Measurements from ENCODE around the gene NR3C1.

Gene NR3C1

DNA sequence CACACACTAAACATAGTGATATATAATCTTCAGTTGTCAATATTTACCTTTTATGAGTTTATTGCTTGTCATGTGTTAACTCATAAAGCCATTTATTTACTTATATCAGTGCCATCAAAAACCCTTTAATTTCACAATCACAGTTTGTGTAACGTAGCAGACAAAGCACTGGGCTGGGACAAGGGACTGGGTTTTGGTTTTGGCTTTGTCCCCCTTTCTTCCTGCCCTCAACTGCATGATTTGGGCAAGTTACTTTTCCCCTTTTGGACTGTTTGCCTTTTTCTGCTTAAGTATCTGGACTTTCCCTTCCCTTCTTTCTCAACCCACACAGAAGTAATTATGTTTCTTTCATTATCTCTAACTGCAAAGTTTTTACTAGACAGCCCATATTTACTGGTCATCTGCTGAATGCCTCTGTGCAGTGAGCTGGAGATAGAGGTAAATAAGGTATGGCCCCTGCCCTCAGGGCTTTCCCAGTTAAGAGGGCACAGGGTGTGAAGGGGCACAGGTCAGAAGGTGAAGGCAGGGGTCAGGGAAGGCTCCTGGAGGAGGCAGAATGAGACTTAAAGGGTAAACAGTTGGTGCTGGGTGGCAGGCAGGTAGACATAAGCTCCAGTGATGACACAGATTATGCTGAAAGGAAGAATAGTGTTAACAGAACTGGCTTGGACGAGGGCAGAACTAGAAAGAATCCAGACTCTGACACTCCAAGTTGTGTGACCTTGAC, 14.8 kb upstream of the NR3C1 start:
- DNase-seq: no peak

DNA sequence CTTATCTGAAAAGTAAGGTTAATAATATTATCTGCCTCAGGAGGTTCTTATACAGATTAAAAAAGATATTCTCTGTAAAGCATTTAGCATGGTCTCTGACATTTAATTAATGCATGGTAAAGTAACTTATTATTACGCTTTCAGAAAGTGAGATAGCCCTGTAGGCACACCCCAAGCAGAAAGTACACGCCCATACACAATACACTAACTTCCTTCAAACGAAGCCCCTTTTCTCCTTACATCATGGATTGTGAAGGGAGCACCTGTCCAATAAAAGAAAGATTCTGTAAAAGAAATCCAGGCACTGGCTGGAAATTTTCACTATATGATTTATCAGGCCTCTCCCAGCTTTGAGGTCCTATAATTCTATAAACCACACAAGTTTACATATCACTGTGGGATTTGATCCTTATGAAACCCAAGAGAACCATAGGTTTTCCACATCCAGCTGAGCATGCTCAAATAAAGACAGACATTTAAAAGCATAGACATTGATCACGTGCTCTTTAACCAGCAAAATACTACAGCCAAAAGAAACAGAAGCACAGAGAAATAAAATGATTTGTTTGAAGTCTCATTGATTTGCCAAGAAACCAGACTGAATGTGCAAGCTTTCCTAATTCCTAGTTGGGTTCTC, 14.1 kb upstream of the NR3C1 start:
- DNase-seq: no peak

DNA sequence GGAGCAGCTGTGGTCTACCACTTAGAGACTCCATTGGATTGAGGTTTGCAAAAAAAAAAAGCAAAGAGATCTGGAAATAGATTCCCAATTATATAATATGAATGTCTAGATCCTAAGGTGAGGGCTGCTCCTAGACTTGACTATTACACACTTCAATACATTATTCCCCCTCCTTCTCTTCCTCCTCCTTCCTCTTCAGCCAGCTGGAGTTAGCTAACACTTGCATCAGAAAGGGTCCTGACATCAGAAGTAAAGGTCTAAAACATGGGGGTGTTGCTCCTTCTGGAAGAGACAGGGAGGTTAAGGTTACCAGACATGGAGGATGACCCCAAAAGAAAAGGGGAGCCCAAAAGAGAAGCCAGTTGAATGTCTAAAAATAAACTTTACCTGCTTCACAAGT, 12.9 kb upstream of the NR3C1 start:
- DNase-seq: no peak

DNA sequence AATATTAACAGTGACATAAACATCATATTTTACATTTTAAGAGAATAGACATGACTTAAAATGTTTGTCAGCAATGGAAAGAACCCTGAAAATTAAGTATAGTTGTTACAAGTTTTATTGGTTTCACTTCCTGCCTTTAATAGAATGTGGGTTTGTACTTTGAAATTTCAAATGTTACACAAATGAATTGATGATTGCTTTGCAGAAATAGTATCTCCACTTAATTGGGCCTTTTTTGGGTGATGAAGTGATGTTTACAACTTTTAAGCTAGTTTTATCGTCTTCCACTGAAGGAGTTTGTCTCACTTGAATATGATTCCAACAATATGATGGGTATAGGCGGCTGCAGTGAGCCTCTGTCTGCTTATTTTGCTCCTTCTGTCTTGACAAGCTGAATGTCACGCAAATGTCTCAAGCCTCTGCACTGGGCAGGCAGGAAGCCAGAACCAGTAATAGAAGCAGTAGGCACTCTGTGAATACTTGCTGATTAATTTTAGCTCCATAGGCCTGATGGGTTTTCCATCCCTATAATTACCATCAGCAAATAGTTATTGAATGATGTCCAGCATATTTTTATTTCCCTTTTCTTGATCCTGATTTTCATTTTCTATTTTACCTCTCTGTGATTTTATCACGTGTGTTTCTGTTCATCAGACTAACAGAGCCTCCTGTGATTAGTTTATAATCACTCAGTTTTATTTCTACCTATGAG, 10.6 kb upstream of the NR3C1 start:
- DNase-seq: no peak

DNA sequence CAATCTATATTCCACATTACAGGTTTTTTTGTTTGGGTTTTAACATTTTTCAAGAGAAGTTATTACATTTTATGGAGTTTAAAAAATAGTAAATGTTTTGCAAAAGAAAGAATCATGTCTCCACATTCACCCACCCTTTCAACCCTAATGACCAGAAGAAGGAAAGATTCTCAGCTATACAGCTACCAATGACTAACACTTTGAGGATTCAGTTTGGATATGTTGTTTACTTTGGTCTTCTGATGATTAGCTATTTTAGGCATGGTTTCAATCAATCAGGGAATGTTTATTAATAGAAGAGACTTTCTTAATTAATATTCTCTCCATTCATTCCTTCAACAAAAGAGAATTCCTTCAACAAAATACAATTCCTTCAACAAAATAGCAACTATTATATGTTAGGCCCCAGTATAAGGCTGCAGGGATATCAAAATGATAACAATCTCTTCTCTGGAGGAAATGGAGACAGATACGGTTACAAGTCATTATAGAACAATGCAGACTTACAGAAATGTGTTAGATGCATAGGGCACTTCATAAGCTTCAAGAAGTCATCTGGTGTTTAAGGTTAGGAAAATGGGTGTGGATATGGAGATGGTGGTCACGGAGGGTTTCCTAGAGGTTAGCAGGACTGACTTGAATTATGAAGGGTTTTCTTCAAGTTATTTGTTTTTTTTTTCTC, 9.3 kb upstream of the NR3C1 start:
- DNase-seq: no peak

DNA sequence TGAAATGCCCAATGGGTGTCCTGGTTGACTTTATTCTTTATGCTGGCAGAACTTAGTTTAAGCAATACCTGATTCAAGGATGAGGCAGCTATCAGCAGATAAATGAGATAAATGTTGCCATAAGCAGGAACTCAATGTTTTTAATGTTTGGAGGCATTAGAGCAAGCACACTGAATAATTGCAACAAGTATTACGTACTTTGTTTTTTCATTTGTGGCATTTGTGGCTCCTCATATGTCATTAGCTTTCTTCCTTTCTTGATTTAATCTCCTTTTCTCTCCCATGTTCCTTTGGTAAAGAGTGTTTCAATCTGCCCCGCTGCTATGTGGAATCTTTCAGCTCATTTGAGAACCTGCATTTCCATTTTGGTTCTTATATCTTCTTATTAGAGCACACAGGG, 6.4 kb upstream of the NR3C1 start:
- DNase-seq: no peak

DNA sequence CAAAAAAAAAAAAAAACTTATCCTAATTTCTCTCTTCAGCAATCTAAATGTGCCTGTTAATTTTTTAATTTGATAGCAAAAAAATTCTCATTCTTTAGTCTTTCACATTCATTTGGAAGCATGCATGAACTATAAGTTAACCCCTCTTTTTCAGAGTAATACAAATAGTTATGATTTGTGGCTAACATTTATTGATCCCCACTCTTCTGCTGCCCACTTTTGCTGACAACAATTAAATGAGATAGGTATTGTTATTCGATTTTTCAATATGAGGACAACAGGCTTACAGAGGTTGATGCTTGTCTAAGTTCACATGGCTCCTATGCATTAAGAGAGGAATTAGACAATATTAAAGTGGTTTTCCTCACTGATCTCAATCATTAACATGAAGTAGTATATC, 2.9 kb upstream of the NR3C1 start:
- no peak for DNase-seq

DNA sequence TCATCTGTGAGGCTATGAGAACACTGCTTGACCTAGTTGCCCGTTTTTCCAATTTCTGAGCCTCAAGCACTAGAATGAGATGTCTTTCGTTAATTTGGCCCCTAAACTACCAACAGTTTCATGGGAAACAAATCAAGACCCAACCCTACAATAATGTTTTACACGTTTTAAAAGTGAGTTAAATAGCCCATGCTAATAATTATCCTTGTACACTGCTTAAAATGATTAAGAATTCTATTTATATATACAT, 2.3 kb upstream of the NR3C1 start:
- DNase-seq: no peak

DNA sequence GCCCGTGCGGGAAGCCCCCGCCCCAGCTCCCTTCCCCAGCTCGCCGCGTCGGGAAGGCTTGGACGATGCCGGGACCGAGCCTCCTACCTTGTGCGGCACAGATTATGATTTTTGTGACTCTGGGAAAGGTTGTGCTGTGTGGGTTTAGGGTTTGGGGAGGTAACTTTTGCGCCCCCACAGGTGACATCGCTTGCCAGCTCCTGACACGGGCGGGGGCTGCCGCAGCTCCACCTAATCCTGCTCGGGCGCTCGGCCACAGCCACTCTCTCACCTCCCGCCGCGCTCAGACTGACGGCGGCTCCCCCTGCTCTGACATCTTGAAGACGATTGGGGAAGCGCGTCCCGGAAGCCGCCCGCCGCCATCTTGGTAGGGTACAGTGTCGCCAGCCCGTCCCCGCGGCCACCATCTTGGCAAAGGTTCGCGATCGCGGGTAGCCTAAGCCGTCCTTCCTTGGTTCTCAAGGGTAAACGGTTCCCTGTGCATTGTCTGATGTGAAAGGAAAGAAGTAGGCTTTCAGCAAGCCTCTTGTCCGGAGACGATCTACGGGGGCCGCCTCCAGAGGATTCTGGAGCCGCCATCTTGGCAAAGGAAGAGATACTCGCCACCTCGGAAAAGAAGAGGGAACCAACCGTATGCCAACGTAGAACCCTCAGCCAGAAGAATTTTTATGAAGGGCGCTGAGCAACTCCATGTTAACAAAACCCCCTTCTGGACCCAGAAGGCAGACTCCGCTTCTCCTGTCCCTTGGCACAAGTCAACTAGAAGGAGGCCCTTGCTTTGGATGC, 1.8 kb upstream of the NR3C1 start:
- peak; percentile 96 for DNase-seq

DNA sequence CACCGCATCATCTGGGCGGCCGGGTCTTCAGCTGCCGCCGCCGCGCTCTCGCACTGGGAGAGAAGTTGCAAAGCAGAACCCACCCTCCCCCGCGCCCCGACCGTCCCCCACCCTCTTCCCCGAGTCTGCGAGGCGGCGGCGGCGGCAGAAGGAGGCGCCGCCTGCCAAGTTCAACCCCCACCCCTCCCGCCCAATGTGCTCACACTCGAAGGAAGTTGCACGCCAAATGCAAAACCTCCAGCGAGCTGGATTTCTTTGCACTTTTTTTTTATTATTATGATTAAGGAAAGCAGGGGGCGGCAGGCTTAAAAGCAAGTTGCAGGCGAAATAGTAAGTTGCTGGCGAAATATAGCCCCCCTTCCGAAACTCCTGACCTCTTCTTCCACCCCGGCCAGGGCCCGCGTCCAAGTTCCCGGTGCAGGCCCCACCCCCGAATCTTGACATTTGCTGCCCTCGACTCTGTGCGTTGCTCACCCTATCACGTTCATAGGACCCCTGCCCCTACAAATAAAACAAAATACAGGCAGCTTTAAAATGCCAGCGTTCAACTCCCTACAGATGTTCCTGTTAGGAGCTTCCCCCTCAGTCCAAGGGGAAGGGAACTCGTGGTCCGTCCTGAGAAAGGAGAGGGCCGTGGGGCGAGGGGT, 1.1 kb upstream of the NR3C1 start:
- peak; percentile 85 for DNase-seq

DNA sequence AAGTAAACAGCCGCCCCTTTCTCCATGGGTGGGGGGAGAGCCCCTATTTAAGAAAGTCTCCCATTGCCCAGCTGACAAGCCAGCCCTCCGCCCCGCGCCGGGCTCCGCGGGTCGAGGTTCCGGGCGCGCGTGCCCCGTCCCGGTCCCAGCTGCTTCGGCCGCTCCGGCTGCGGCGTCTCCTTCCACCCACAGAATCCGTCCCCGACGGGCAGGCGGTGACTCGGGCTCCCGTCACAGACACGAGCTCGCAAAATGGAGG, 223 bp downstream of the NR3C1 start:
- no peak for DNase-seq

DNA sequence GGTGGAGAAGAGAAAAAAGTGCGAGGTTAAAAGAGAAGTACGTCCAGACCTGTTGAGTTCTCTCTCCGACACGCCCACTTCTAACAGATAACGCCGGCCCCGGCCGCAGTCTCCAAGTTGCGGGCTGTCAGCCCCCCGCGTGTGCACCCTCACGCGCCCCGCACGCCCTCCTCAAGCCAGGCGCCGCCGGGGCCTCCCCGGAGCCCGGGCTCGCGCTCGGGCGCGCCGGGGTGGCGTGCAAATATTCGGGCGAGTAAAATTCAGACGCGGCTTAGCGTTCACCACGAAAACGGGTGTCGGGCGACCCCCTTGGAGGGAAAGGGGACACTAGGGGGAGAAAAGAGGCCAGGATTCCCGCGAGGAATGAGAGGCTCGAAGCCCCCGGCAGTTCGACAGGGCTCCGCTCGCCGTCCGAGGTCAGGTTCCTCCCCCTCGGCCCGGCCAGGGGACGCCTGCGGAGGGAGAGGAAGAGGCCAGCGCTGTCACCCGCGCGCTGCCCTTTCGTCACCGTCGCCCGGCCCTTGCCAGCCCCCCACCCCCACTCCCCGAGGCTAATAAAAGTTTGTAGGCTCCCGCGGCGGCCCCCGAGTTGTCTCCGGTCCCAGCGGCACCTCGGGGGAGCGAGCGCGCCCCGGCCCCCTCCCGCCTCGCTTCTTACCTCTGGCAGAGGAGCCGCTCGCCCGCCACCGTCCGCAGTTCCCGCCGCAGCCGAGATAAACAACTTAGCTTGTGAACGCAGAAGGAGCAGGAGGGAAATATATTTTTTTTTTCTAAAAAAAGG, 743 bp downstream of the NR3C1 start:
- DNase-seq: peak; percentile 80

DNA sequence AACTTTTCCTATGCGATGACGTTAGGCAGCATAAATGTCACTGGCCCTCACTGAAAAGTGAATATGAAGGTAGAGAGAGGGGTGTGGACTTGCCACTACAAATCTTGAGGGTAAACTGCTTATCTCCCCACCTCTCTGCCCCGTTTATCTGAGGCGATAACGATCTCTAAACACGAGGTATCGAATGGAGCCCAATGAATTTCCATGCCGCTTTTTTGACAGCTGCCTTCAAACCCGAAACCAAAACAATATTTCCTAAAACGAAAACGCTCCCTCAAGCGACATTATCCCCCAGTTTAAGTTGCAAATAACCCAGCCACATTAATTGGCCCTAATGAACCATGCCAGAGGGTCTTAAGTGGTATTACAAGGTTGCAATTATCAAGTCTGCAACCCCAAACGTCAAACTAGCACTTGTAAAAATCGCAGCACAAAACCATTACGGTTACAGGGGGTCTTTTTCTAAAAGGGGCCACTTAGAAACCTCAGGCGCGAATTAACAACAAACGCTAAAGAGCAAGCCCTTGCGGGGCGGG, 1.4 kb downstream of the NR3C1 start:
- DNase-seq: no peak

DNA sequence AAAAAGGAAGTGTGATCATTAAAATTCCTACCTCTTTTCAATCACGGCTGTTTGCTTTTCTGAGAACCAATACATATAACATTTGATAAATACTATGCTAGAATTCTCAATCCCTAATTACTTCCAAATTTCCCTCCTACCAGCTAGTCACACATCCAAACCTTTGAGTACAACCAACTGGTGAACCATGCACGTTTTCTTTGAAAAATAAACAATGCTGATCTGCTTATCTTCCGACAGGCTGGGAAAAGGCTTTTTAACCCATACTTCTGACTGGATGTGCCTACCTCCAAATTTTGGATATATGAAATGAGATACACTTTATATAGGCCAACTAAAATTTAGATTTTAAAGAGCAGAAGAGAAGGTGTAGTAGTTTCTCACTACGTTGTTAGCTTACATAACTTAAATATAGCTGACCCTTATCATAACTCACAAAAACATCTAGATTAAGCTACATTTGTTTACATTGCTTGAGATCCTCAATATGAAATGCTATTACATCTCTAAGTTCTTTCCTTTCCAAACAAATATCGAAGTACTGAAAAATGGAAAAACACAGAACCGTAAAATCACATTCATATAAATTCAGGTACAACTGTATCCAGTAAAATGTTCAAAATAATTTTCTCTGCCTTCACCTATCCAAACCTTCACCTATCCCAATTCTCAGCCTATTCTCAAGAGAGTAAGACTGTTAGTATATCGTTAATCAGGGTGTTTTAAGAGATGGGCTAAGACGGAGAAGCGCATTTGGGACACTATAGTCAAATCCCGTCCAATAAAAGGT, 2.1 kb downstream of the NR3C1 start:
- DNase-seq: no peak

DNA sequence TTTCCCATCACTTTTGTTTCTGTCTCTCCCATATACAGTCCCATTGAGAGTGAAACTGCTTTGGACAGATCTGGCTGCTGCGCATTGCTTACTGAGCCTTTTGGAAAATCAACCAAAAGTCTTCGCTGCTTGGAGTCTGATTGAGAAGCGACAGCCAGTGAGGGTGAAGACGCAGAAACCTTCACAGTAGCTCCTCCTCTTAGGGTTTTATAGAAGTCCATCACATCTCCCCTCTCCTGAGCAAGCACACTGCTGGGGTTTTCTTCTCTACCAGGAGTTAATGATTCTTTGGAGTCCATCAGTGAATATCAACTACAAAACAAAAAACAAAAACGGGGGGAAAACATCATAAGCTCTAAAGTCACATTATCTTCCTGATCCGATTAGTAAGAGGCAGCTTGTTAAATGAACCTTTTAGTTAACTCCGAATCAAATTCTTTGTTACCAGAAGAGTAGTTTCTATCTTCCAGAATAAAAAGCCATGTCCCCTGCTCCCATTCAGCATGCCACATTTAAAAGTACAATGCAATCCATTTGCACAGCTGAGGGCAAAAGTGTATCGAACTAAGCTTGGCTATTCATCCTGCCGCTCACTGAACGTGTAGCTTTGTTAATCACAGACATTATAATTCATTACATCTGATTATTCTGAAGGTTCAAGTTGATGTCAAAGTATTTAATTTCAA, 2.8 kb downstream of the NR3C1 start:
- no peak for DNase-seq

DNA sequence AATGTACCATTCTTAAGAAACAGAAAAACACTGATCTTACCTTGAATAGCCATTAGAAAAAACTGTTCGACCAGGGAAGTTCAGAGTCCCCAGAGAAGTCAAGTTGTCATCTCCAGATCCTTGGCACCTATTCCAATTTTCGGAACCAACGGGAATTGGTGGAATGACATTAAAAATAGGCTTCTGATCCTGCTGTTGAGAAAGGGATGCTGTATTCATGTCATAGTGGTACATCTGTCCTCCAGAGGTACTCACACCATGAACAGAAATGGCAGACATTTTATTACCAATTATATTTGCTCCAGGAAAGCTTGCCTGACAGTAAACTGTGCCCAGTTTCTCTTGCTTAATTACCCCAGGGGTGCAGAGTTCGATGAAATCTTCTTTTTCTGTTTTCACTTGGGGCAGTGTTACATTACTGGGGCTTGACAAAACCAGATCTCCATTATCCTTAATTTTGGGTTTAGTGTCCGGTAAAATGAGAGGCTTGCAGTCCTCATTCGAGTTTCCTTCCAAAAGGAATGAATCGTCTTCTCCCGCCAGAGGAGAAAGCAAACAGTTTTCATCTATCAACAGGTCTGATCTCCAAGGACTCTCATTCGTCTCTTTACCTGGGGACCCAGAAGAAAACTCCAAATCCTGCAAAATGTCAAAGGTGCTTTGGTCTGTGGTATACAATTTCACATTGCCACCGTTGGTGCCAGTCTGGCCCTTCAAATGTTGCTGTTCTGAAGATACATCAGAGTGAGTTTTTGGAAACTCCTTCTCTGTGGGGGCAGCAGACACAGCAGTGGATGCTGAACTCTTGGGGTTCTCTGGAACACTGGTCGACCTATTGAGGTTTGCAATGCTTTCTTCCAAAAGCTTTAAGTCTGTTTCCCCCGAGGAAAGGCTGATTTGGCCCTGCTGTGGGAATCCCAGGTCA, 3.6 kb downstream of the NR3C1 start:
- DNase-seq: no peak

DNA sequence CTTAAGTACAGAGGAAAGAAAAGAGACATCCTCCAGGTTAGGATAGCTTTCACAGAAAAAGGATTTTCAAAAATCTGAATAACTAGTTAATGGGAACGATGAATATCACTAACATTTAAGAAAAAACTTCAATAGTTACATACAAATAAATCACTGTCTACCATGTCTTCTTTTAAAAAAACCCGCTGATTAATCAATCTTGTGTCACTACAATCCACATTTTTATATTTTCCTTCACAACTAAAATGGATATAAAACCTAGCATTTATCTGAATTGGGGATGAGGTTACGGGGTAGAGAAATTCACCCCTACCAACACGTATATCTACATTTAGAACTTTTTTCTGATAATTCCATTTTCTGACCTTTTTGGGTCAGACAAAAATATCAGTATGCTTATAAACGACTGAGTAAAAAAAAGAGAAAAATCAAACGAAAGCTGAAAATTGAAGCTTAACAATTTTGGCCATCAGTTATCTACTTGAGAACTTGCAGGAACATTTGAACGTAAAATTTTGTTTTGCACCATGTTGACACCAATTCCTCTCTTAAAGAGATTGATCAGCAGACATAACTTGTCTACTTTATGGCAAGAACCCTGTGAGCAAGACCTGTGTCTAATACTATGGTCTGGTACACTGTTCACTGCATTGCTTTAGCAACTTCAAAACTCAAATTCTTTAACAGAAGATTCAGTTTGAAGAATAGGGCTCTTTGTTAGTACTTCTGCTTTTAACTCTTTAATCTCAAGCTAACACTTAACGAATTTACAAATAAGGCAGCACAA, 4.8 kb downstream of the NR3C1 start:
- DNase-seq: no peak

DNA sequence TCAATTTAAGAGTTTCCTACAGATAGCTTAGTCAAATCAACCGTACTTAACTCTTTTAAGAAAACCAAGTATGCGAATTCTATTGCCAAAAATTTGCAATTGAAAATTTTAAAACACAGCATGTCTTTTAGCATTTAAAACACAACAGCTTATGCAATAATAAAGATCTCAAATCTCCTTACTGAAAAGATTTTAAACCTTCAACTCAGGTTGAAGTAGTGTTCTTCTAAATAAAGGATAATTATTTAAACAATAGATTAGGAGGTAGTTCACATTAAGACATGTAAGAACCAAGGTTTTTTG, 5.5 kb downstream of the NR3C1 start:
- no peak for DNase-seq
